ENCODE measurements around the gene SYNCRIP. TPM values are rescaled to one million over a fixed set of nuclear protein-coding genes. Genes with fewer than 3 reads are reported as not detected.

Gene SYNCRIP
- total RNA-seq, 1 donor = 59.4 TPM

GRCh38 chr6:85650606-85651005, 7.9 kb upstream of the SYNCRIP start:
- no peak for TF ChIP-seq CTCF (IDR thresholded peaks at IDR 0.05; ENCODE audit: extremely low read depth, low read depth, low read length)
- no peaks in the 10 kb centered on the region for H3K27me3 ChIP-seq (ENCODE audit: insufficient read depth, low read length)

GRCh38 chr6:85644279-85644762, 1.6 kb upstream of the SYNCRIP start:
- H3K4me3 ChIP-seq (ENCODE audit: insufficient read depth, low read length) = peak overlapping the region; percentile 87
- no peaks in the 10 kb centered on the region for H3K9me3 ChIP-seq (ENCODE audit: low read depth, low read length)
- H3K4me2 ChIP-seq (ENCODE audit: insufficient read depth, low read length) = peak overlapping the region; percentile 82
- peak overlapping the region; percentile 95 for H3K27ac ChIP-seq (ENCODE audit: low read depth, low read length)
- peaks cover 15% of the 10 kb centered on the region for H3K36me3 ChIP-seq (ENCODE audit: insufficient read depth, low read length)
- peak overlapping the region; percentile 88 for H2AFZ ChIP-seq (ENCODE audit: low read length)
- no peaks in the 10 kb centered on the region for H3K27me3 ChIP-seq (ENCODE audit: insufficient read depth, low read length)
- DNase-seq (ENCODE audit: insufficient read length, low spot score, missing footprints) = peak; percentile 66
- peaks cover 21% of the 10 kb centered on the region for H3K4me1 ChIP-seq (ENCODE audit: insufficient read depth, low read length)
- H3K79me2 ChIP-seq (ENCODE audit: insufficient read depth, low read length) = peaks cover 34% of the 10 kb centered on the region
- H4K20me1 ChIP-seq (ENCODE audit: insufficient read depth, low read length) = peaks cover 34% of the 10 kb centered on the region
- no peak for TF ChIP-seq CTCF (IDR thresholded peaks at IDR 0.05; ENCODE audit: extremely low read depth, low read depth, low read length)

More at GRCh38 chr6:85650606-85651005, 7.9 kb upstream of the SYNCRIP start:
- no peak for DNase-seq (ENCODE audit: insufficient read length, low spot score, missing footprints)
- Histone ChIP-seq H2AFZ (ENCODE audit: low read length) (no peak overlapping the region), H3K27ac (ENCODE audit: low read depth, low read length) (no peak overlapping the region), H3K9me3 (ENCODE audit: low read depth, low read length) (no peaks in the 10 kb centered on the region), H3K36me3 (ENCODE audit: insufficient read depth, low read length) (no peaks in the 10 kb centered on the region), H4K20me1 (ENCODE audit: insufficient read depth, low read length) (no peaks in the 10 kb centered on the region), H3K79me2 (ENCODE audit: insufficient read depth, low read length) (no peaks in the 10 kb centered on the region), H3K4me2 (ENCODE audit: insufficient read depth, low read length) (no peak overlapping the region), H3K4me3 (ENCODE audit: insufficient read depth, low read length) (no peak overlapping the region), H3K4me1 (ENCODE audit: insufficient read depth, low read length) (no peaks in the 10 kb centered on the region)

- H4K20me1 ChIP-seq (ENCODE audit: insufficient read depth, low read length) = peaks cover 38% of the 10 kb centered on the region
- H3K36me3 ChIP-seq (ENCODE audit: insufficient read depth, low read length) = peaks cover 21% of the 10 kb centered on the region
- peaks cover 40% of the 10 kb centered on the region for H3K79me2 ChIP-seq (ENCODE audit: insufficient read depth, low read length)
- H3K9me3 ChIP-seq (ENCODE audit: low read depth, low read length) = no peaks in the 10 kb centered on the region
- peak overlapping the region; percentile 87 for H3K4me3 ChIP-seq (ENCODE audit: insufficient read depth, low read length)
- no peak for TF ChIP-seq CTCF (IDR thresholded peaks at IDR 0.05; ENCODE audit: extremely low read depth, low read depth, low read length)
- peaks cover 22% of the 10 kb centered on the region for H3K4me1 ChIP-seq (ENCODE audit: insufficient read depth, low read length)
- peak overlapping the region; percentile 82 for H3K4me2 ChIP-seq (ENCODE audit: insufficient read depth, low read length)
- peak overlapping the region; percentile 88 for H2AFZ ChIP-seq (ENCODE audit: low read length)
- H3K27me3 ChIP-seq (ENCODE audit: insufficient read depth, low read length) = no peaks in the 10 kb centered on the region
- peak; percentile 95 for DNase-seq (ENCODE audit: insufficient read length, low spot score, missing footprints)
- H3K27ac ChIP-seq (ENCODE audit: low read depth, low read length) = peak overlapping the region; percentile 95
These were observed 1.0 kb upstream of the SYNCRIP start for GRCh38 chr6:85643537-85644278.

All from osteoblast (primary cell).